NCI-H510A (cell line): ENCODE results near the gene SPDYC.

Experiments
- DNase-seq: peaks from one replicate; lab custom pipeline; 2025; lab: John Stamatoyannopoulos, UW

Gene SPDYC, protein sequence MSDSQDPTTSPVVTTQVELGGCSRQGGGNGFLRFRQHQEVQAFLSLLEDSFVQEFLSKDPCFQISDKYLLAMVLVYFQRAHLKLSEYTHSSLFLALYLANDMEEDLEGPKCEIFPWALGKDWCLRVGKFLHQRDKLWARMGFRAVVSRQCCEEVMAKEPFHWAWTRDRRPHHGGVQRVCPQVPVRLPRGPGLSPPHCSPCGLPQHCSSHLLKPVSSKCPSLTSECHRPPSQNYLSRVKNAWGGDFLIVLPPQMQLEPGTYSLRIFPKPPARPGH

GRCh38 chr11:65170058-65170534 is at the start of gene SPDYC:
Gene SPDYC (plus strand): TSS chr11:65170233. CDS start chr11:65171358, 1,125 bp downstream.
- no peak for DNase-seq

DNA sequence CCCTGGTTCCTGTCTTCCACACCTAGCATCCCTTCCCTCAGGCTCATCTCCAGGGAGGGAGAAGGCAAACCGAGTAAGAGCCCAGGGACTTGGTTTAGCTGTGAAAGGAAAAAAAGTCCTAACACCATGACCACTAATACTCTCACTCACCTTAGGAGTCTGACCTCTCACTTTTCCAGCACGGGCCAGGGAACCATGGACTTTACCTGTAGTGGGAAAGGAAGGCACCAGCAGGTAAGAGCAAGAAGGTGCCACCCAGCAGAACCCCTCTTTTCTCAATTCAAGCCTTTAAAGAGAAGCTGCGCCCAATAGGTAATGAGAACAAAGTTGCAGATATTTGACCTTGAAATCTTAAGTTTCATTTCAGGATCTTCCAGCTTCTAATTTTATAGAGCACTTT is 49.2 kb upstream of the SPDYC start:
- no peak for DNase-seq

DNA sequence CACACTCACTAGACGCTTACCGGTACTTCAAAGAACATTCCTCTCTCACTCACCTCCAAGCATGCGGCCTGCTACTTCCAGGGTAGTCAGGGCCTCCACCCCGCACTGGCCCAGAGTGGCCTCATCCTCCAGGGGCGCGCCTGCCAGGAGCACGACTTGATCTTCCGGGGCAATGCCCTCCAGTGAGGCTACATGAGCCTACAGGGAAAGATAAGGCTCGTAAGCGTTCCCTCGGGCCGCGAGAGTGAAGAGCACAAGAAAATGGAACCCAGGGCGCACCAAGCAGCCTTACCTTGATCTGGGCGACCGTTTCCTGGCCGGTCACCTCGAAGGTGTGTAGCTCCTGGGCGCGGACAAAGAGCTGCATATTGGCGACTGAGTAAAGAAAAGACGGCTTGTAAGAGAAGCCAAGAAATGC is 48.6 kb upstream of the SPDYC start:
- DNase-seq, result no peak

DNA sequence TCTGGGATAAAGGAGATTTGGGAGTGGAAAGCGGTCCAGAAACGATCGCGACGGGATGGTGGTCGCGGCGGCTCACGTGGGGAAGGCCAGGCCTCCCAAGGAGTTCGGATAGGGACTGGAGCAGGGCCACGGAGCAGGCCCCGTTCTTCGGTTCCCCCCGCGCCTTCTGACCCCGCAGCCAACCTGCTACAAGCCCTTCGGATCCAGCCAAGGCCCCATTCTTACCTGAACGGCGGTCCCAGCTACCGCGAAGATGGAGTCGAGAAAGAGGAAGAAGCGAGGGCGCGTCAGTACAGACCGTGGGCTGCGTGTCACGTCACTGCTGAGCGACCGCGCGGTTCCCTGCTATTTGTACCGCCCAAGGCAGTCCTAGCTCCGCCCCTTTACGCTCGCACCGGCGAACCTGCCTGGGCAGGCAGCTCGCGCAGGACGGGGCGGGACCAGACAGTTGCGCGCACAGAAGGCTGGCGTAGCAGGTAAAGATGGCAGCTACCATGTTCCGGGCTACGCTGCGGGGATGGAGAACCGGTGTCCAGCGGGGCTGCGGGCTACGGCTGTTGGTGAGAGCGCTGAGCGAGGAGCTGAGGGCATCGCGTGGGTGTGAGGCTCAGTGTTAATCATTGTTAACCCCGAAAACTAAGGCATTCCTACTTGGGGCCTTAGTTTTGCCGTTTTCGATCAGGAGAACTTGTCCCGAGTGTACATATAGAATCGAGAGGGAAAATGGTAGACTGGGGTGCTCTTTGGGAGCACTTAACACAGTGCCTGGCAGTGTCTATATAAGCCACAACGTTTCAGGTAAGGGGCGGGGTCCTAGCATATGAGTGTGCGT is 48.0 kb upstream of the SPDYC start, which contains the start of the genes FAU and MRPL49:
Gene FAU, minus strand, starts transcription at position 270 of the 832 bp plus-strand sequence. CDS start 321 bp downstream, outside the sequence.
Gene MRPL49, plus strand, starts transcription at position 457 of the 832 bp plus-strand sequence. Its CDS starts 26 bp downstream, at position 483.
- peak; percentile 98 for DNase-seq

DNA sequence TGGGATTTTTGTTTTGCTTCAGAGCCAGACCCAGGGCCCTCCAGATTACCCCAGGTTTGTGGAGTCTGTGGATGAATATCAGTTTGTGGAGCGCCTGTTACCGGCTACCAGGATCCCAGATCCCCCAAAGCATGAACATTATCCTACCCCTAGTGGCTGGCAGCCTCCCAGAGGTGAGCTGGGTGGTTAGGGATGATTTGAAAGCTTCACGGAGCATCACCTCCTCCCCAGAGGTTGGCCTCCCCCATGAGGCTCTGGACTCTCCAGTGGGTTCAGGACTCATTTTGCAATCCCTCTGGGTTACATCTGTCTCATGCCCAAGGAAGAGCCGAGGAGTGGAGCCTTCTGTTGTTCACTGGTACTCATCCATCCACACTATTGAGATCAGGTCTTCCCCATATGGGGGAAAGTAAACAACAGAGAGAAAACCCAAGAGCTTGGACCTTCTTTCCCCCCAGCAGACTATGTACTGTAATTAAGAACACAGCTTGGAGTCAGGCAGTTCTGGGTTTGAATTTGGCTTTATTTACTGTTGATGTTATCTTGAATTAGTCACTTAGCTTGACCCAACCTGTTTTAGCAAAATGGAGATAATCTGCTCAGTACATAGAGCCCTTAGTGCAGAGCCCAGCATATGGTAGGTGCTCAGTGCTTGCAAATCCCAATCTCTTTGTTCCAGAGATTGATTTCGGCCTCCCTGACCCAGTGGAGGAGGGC is 45.4 kb upstream of the SPDYC start:
- DNase-seq, result no peak

DNA sequence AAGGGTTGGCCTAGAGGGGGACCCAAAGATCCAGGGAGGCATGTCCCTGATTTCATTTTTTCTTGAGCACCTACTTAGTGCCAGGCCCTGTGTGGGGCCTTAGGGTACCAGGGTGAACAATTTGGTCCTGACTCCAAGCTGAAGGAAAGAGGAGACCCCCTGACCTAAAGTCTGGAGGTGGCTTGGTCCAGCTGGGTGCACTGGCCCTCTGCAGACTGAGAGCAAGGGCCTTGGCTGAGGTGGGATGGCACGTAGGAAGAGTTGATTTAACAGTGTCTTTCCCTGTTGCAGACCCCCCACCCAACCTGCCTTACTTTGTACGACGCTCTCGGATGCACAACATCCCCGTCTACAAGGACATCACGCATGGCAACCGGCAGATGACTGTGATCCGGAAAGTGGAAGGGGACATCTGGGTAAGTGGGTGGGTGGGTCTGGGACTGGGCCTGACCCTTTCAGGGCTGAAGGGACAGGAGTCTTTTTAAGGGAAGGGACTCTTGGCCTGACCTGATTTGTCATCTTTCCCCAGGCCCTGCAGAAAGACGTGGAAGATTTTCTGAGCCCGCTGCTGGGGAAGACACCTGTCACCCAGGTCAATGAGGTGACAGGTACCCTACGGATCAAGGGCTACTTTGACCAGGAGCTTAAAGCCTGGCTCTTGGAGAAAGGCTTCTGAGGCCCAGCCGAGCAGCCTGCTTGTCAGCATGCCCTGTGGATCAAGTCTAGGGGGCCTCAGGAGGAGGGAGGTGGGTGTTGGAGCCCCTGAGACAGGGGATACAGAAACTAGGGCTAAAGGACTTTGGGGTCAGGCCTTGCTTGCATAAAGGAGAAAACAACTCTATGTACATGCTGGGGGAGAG is 44.6 kb upstream of the SPDYC start:
- no peak for DNase-seq

DNA sequence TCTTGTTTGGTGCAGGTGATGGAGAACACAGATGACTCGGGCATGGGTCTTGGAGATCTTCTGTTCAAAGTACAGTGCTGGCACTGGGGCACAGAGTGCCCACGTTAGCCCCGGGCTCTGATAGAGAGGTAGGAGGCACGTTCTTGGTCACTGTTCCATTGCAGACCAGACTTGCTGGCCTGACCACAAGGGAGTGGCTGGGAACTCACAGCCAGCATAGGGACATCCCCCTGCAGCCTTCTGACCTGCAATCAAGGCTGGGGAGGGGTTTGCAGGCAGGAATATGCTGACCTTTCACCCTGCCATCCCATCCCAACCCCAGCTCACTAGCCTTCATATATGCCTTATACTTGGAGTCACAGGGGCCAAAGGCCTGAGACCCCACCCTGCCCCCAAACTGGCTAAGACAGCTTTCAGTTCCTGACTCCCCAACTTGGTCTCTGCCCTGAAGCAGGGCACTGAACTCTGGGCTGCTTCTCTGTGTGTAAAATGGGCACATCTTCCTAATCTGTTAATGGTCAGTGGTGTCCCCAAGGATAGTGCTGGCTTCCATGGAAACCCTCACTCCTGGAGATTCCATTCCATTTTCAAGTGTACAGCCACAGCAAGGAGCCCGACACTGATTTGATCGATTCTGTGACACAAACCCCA is 43.3 kb upstream of the SPDYC start:
- no peak for DNase-seq

- DNase-seq, result no peak
These were observed 42.4 kb upstream of the SPDYC start for GRCh38 chr11:65127473-65128181.

DNA sequence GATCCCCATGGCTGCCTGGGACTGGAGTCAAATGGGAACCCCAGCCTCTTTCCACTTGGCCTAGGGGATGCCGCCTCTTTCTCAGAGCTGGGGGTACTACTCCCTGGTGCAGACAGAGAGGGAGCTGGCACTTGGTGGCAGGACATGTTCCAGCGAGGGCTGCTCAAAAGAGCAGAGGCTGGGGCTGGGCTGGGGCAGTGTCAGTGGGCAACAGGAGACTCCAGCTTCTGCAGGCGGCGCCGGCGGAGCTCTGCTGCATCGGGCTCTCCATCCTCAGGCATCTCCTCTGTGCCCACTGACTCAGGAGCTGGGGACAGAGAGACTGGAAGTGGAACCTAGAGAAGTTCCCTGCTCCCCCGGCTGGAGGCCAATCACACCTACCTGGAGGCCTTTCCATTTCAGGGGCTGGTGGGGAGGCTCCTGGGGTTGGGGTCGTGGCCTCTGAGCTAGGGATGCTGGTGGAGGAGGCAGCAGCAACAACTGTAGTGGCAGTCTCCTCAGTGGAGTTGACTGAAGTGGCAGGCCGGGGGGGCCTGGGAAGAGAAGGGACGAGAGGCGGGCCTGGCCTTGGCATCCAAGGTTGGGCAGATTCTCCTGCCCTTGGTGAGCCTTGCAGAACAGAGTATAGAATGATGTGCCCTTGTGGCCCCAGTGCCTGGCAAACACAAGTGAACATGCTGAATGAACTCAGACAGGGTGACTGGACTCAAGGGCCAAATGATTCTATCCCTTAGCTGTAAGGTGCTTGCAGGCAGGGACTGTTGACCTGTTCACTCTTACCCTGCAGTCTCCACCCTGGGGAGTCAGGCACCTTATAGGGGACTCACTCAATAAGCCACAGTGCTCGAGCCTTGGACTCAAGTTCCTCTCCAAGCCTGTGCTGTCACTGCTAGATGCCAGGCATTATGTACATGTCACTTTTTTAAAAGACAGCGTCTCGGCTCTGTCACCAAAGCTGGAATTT is 41.6 kb upstream of the SPDYC start:
- DNase-seq, result no peak

- DNase-seq, result no peak
These were observed 40.2 kb upstream of the SPDYC start for GRCh38 chr11:65129649-65130441.

DNA sequence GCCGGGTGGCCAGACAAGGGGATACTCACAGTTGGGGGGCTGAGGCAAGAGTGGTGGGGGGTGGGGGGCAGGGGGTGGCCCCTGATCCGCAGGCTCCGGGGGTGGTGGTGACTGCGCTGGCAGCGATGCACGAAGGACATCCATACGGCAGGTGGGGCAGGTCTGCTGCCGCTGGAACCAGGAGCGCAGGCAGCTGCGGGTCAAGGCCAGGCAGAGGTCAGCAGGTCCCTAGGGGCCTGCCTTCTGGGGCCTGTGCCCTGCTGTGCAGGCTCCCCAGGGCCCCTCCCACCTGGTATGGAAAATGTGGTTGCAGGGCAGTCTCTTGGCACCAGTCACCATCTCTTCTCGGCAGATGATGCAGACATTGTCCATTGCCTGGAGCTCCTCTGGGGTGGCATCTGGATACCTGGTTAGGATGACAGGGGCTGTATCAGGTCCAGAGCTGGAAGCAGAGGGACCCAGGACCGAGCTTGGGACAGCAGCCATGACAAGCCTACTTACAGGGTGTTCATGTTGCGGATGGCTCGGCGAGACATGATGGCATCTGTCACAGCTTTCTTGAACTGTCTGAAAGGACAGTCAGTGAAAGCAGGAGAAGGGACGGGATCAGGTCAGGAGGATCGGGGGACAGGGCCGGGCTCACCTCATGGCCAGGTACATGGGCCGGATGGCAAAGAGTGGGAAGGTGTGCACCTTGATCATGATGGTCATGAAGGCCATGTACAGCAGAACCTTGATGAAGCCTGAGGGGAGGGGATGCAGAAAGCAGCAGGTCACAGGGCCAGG is 39.2 kb upstream of the SPDYC start:
- no peak for DNase-seq

DNA sequence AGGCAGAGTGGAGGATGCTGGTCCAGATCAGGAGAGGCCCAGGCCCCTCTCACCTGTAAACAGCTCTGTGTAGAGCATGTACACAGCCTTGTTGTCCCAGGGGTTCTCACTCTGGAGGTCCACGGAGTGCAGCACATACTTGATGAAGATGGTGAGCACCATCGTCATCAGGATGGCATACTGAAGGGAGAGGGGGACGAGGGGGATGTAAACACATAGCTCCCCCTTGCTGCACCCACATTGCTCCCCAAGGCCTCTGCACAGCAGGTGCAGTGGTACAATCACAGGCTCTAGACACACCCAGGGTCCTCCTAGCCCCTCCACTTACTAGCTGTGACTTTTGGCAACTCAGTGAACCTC is 38.6 kb upstream of the SPDYC start:
- DNase-seq, result no peak

GRCh38 chr11:65131895-65132237 is 38.2 kb upstream of the SPDYC start:
- DNase-seq, result no peak

DNA sequence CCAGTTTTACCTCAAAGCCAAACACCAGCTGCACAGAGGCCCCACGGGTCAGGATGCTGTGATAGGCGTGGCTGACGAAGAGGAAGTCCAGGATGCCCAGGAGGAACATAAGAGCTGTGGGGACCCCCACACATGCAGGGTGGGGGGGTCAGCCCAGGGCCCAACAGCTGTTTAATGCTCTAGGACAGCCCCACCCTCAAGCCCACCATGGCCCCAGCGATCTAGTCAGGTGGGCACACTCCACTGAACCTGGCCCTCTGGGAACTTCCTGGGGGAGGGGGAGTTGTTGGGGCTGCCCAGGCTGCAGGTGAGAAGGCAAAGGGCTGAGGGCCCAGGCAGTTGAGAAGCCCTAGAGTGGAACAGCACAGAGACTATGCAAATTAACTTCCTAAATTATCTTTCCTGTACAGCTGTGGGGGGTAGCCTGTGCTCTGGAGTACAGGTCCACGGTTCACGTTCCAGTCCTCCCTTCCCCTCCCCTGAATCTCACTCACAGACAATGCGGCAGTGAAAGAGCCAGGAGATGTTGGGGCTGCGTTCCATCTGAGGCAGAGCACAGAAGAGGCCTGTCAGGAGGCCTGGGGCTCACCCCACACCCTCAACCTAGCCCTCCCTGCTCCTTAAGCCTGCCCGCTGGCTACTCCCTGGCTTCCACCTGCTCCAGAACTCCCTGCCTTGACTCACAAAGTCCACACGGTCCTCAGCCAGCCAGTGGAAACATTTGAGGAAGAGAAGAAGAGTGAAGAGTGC is 37.6 kb upstream of the SPDYC start:
- no peak for DNase-seq

- peak; percentile 66 for DNase-seq
These were observed 36.9 kb upstream of the SPDYC start for GRCh38 chr11:65132988-65133700.

GRCh38 chr11:65133724-65134123 is 36.3 kb upstream of the SPDYC start:
- DNase-seq, result no peak
